Measurements from ENCODE around the gene TERT.

- no peak for TF ChIP-seq CTCF (conservative IDR thresholded peaks at IDR 0.05)
- no peak for TF ChIP-seq ZFX (IDR thresholded peaks at IDR 0.05)
Measured at GRCh38 chr5:1261643-1262042, 33.2 kb downstream of the TERT start.

All from C4-2B (cell line).